Activated CD8-positive, alpha-beta T cell treated with anti-CD3 and anti-CD28 coated beads, Interleukin-2, amount 10 ng/mL, durations not matched to agents 7 days and 5 days (primary cell): Measurements from ENCODE around the gene ORAI3. TPM values are rescaled to one million over a fixed set of nuclear protein-coding genes. Genes with fewer than 3 reads are reported as not detected.
A peak's percentile ranks its signal among the peaks of the same experiment; 100 is the strongest.

Experiments used
- ATAC-seq: fragments of 150-1000 bp; cut with Tn5 transposase; one replicate; pipeline ENCODE4 v1.10.0; 2021; ENCODE audit warnings: moderate library complexity
- CTCF ChIA-PET: fragments of 350-600 bp; sonication (Branson Sonifier 250); formaldehyde crosslinking; loops from one replicate; lab custom pipeline; 2021; ENCODE audit warnings: antibody characterized with exemption; lab: Charles Lee
- POLR2A ChIA-PET: fragments of 350-600 bp; sonication (Branson Sonifier 250); formaldehyde crosslinking; loops from one replicate; lab custom pipeline; 2021; ENCODE audit warnings: antibody characterized with exemption; lab: Charles Lee
- DNase-seq: peaks from one replicate; pipeline ENCODE4 v3.0.0-alpha.2; 2020
- H3K27ac Mint-ChIP-seq: one replicate; pipeline ENCODE4 v1.8.0; 2021; ENCODE audit warnings: mild to moderate bottlenecking, mixed read lengths
- H3K27me3 Mint-ChIP-seq: one replicate; pipeline ENCODE4 v1.8.0; 2021; ENCODE audit warnings: low read depth, mixed read lengths
- H3K36me3 Mint-ChIP-seq: one replicate; pipeline ENCODE4 v1.8.0; 2021; ENCODE audit warnings: low read depth, mixed read lengths
- H3K4me1 Mint-ChIP-seq: one replicate; pipeline ENCODE4 v1.8.0; 2021; ENCODE audit warnings: low read depth, mixed read lengths
- H3K4me3 Mint-ChIP-seq: one replicate; pipeline ENCODE4 v1.8.0; 2021; ENCODE audit warnings: mild to moderate bottlenecking, mixed read lengths
- H3K9me3 Mint-ChIP-seq: one replicate; pipeline ENCODE4 v1.8.0; 2022; ENCODE audit warnings: mixed read lengths; ENCODE audit not compliant: insufficient read depth
- total RNA-seq, 2 experiments: library from RNA; stranded (reverse); gene quantifications; one replicate each; pipeline ENCODE4 v1.2.3, GENCODE V29; 2021

The ORAI3 gene
- total RNA-seq, 2 experiments from 2014 or later = 21.4 to 23.1 TPM

- Mint-ChIP-seq H3K36me3 (no peaks in the 10 kb centered on the region), H3K27me3 (no peaks in the 10 kb centered on the region), H3K9me3 (no peaks in the 10 kb centered on the region), H3K27ac (no peak overlapping the region), H3K4me3 (no peak overlapping the region), H3K4me1 (peaks cover 13% of the 10 kb centered on the region)
- no peak for ATAC-seq
- DNase-seq = no peak
- POLR2A ChIA-PET = interaction anchor here (0.7 kb wide), 1 partner anchor 97 kb away, joined by 3 read pairs; no protein-coding TSS in a partner anchor
- CTCF ChIA-PET = interaction anchor here (1.9 kb wide), 1 partner anchor 66 kb away, joined by 6 read pairs; no protein-coding TSS in a partner anchor
Measured at GRCh38 chr16:30910427-30911029, 38.3 kb upstream of the ORAI3 start.

GRCh38 chr16:30912794-30913412 is 36.0 kb upstream of the ORAI3 start:
- ATAC-seq (no peak), DNase-seq (no peak)
- ChIA-PET POLR2A (interaction anchor here (1.2 kb wide), 1 partner anchor 11 kb away, joined by 3 read pairs; no protein-coding TSS in a partner anchor), CTCF (interaction anchor here (1.5 to 1.8 kb wide), 3 partner anchors 11 to 68 kb away, joined by 3 to 8 read pairs (median 4); no protein-coding TSS in a partner anchor)
- Mint-ChIP-seq H3K36me3 (no peaks in the 10 kb centered on the region), H3K4me1 (peaks cover 5% of the 10 kb centered on the region), H3K27me3 (no peaks in the 10 kb centered on the region), H3K27ac (no peak overlapping the region), H3K4me3 (no peak overlapping the region), H3K9me3 (no peaks in the 10 kb centered on the region)

- no peaks in the 10 kb centered on the region for H3K4me1 Mint-ChIP-seq
- H3K27me3 Mint-ChIP-seq = no peaks in the 10 kb centered on the region
- H3K36me3 Mint-ChIP-seq = no peaks in the 10 kb centered on the region
- POLR2A ChIA-PET = no interaction called here
- no peak overlapping the region for H3K4me3 Mint-ChIP-seq
- no peaks in the 10 kb centered on the region for H3K9me3 Mint-ChIP-seq
- ATAC-seq (no peak), DNase-seq (no peak)
- no peak overlapping the region for H3K27ac Mint-ChIP-seq
- CTCF ChIA-PET = interaction anchor here (0.8 to 1.6 kb wide), 3 partner anchors 9 to 43 kb away, joined by 3 to 5 read pairs (median 3); no protein-coding TSS in a partner anchor
Measured at GRCh38 chr16:30914830-30915229, 34.0 kb upstream of the ORAI3 start.

- POLR2A ChIA-PET = no interaction called here
- CTCF ChIA-PET = interaction anchor here (1.1 to 5.3 kb wide), 4 partner anchors 16 to 76 kb away, joined by 3 to 55 read pairs (median 5); no protein-coding TSS in a partner anchor
- H3K9me3 Mint-ChIP-seq = no peaks in the 10 kb centered on the region
- ATAC-seq (no peak), DNase-seq (no peak)
- H3K4me1 Mint-ChIP-seq = peaks cover 13% of the 10 kb centered on the region
- H3K4me3 Mint-ChIP-seq = no peak overlapping the region
- no peaks in the 10 kb centered on the region for H3K27me3 Mint-ChIP-seq
- no peak overlapping the region for H3K27ac Mint-ChIP-seq
- H3K36me3 Mint-ChIP-seq = no peaks in the 10 kb centered on the region
Measured at GRCh38 chr16:30918614-30919013, 30.3 kb upstream of the ORAI3 start.

DNA sequence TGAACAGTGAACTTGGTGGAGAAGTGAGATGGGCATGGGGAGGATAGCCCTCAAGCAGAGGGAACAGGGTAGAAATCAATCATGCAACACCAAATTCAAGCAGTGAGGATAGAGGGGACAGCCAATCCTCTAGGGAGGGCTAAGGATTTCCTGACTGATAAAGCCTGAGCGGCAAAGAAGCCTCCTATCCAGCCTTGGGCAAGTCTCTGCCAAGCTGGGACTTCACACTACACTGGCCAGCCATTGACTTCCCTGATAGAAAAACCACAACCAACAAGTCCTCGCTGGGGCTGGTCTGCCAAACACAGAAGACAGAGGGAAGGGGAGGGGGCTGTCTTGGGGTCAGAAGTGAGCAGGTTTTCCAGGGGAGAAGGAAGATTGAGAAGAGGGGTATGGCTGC is 28.0 kb upstream of the ORAI3 start:
- H3K9me3 Mint-ChIP-seq = no peaks in the 10 kb centered on the region
- peaks cover 19% of the 10 kb centered on the region for H3K4me1 Mint-ChIP-seq
- POLR2A ChIA-PET = no interaction called here
- no peak overlapping the region for H3K4me3 Mint-ChIP-seq
- H3K36me3 Mint-ChIP-seq = no peaks in the 10 kb centered on the region
- ATAC-seq (no peak), DNase-seq (no peak)
- H3K27me3 Mint-ChIP-seq = no peaks in the 10 kb centered on the region
- H3K27ac Mint-ChIP-seq = no peak overlapping the region
- CTCF ChIA-PET = interaction anchor here (2.4 to 5.3 kb wide), 2 partner anchors 19 to 75 kb away, joined by 11 to 55 read pairs; no protein-coding TSS in a partner anchor

DNA sequence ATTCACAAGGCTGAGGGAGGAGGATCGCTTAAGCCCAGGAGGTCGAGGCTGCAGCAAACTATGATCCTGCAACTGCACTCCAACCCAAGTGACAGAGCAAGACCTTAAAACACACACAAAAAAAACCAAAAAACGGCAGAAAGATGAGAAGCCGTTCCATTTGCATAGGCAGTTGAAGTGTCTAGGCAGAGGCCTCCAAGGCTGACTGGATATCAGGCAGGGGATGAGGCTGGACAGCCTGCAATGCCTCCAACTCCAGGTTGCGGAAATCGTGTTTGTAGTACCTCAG is 27.5 kb upstream of the ORAI3 start:
- POLR2A ChIA-PET = no interaction called here
- H3K9me3 Mint-ChIP-seq = no peaks in the 10 kb centered on the region
- ATAC-seq (no peak), DNase-seq (no peak)
- H3K27ac Mint-ChIP-seq = peak overlapping the region; percentile 99
- CTCF ChIA-PET = interaction anchor here (2.4 to 5.3 kb wide), 2 partner anchors 20 to 76 kb away, joined by 11 to 55 read pairs; no protein-coding TSS in a partner anchor
- H3K4me1 Mint-ChIP-seq = peaks cover 19% of the 10 kb centered on the region
- no peaks in the 10 kb centered on the region for H3K36me3 Mint-ChIP-seq
- peak overlapping the region; percentile 97 for H3K4me3 Mint-ChIP-seq
- no peaks in the 10 kb centered on the region for H3K27me3 Mint-ChIP-seq

DNA sequence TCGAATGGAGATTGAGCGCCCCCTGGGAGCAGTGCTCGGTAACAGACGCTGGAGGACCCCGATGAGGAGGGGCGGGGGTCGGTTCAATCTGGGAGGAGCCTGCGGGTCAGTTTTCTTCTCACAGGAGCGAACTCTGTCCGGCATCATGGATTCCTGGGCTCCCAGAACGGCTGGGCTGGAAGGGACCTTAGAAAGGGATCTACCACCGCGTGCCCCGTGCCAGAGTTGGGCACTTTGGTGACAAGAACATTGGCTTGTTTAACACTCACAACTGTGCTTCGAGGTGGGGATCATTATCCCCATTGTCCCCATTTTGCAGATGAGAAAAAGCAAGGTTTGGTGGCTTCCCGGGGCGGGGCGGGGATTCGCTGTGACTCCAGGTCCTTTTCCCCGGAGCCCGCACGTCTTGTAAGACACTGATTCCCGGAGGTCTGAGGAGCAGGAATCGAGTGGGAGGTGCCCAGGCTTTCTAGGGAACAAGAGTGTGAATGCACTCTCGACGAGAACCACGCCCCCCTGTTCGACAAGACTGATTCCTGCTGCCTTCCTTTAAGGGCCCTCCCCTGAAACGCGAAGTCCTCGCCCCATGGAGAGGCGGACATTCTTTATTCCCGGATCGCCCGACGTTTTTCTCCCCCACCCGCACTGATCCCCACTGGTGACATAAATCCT is 27.0 kb upstream of the ORAI3 start:
- POLR2A ChIA-PET = interaction anchor here (0.6 kb wide), 1 partner anchor 47 kb away, joined by 3 read pairs; no protein-coding TSS in a partner anchor
- Mint-ChIP-seq H3K27me3 (no peaks in the 10 kb centered on the region), H3K4me1 (peaks cover 23% of the 10 kb centered on the region), H3K4me3 (peak overlapping the region; percentile 97), H3K9me3 (no peaks in the 10 kb centered on the region), H3K36me3 (no peaks in the 10 kb centered on the region), H3K27ac (peak overlapping the region; percentile 99)
- CTCF ChIA-PET = interaction anchor here (0.6 to 5.3 kb wide), 6 partner anchors 14 to 107 kb away, joined by 3 to 55 read pairs (median 3); no protein-coding TSS in a partner anchor
- peak; percentile 92 for DNase-seq
- peak; percentile 2 for ATAC-seq

DNA sequence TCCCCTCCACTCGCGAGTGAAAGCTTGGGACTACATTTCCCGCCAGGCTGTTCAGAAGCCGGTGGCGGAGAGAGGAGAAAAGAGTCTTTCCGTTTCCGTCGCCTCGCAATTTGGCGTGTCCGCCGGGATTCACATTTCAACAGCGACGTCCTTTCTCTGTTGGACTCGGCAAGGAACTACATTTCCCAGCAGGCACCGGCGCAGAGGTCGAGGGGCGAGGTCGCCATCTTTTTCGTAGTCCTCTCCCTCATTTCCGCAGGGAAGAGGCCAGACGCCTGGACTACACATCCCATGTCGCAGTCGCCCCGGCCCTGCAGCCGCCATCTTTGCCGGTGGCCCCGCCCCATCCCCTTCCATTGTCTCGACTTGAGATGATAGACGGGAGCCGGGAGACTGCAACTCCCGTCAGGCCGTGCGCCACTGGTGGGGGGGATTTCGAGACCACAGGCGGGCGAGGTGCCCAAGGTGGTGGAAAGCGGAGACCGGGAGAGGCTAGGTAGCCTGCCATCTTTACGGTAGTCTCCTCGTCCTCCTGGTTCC is 26.4 kb upstream of the ORAI3 start:
- Mint-ChIP-seq H3K36me3 (no peaks in the 10 kb centered on the region), H3K27ac (peak overlapping the region; percentile 99), H3K4me3 (peak overlapping the region; percentile 97), H3K9me3 (no peaks in the 10 kb centered on the region), H3K27me3 (no peaks in the 10 kb centered on the region), H3K4me1 (peaks cover 28% of the 10 kb centered on the region)
- ATAC-seq = peak; percentile 86
- ChIA-PET POLR2A (interaction anchor here (0.6 kb wide), 1 partner anchor 48 kb away, joined by 3 read pairs; no protein-coding TSS in a partner anchor), CTCF (interaction anchor here (0.6 to 1.0 kb wide), 5 partner anchors 14 to 108 kb away, joined by 3 to 17 read pairs (median 3); no protein-coding TSS in a partner anchor)
- peak; percentile 100 for DNase-seq

DNA sequence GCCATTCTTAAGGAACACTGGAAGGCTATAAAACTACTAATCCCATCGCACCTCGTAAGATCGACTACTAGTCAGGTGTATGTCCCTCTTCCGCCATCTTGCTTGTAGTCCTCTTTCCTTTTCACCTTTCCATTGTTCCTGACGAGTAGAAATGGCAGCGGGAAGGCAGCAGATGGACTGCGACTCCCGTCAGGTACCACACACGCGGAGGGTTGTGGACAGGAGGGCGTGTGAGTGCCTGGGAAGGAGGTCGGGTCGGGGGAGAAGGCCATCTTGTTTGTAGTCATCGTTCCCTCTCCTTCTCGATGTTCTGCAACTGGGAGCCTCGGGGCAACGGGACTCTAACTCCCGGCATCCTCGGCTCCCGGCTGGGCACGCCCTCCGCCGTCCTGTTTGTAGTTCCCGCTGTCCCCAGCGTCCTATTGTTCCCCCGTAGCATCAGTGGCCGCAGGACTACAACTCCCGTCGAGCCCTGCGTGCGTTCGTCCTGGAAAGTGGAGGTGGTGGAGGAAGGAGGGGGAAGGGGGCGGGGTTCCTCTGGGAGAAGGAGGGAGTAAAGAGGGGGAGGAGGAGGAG is 25.8 kb upstream of the ORAI3 start:
- ChIA-PET CTCF (interaction anchor here (2.7 to 3.2 kb wide), 2 partner anchors 12 to 18 kb away, joined by 12 to 18 read pairs; no protein-coding TSS in a partner anchor), POLR2A (no interaction called here)
- H3K4me1 Mint-ChIP-seq = peaks cover 28% of the 10 kb centered on the region

GRCh38 chr16:30923554-30924075 is 25.3 kb upstream of the ORAI3 start, which contains the start of gene FBXL19:
Gene FBXL19, plus strand, starts transcription at chr16:30923572. Its CDS starts 2,183 bp downstream, at chr16:30925755.
- peak within 1 kb of the TSS; percentile 97 for H3K4me3 Mint-ChIP-seq
- H3K27me3 Mint-ChIP-seq = no peaks in the 10 kb centered on the region
- no peak for ATAC-seq
- H3K36me3 Mint-ChIP-seq = no peaks in the 10 kb centered on the region
- CTCF ChIA-PET = interaction anchor here (2.7 to 3.2 kb wide), 2 partner anchors 12 to 18 kb away, joined by 12 to 18 read pairs; no protein-coding TSS in a partner anchor
- DNase-seq = peak; percentile 40
- POLR2A ChIA-PET = no interaction called here
- H3K27ac Mint-ChIP-seq = peak within 1 kb of the TSS; percentile 99
- no peaks in the 10 kb centered on the region for H3K9me3 Mint-ChIP-seq
- peaks cover 28% of the 10 kb centered on the region for H3K4me1 Mint-ChIP-seq

More for the DNA sequence above, 25.8 kb upstream of the ORAI3 start:
- no peaks in the 10 kb centered on the region for H3K27me3 Mint-ChIP-seq
- peak overlapping the region; percentile 99 for H3K27ac Mint-ChIP-seq
- DNase-seq = peak; percentile 98
- no peaks in the 10 kb centered on the region for H3K9me3 Mint-ChIP-seq
- no peaks in the 10 kb centered on the region for H3K36me3 Mint-ChIP-seq
- peak overlapping the region; percentile 97 for H3K4me3 Mint-ChIP-seq
- peak; percentile 82 for ATAC-seq
